Right kidney (tissue), 9 donors: Measurements from ENCODE around the gene GPR162.
A peak's percentile ranks its signal among the peaks of the same experiment; 100 is the strongest.

Experiments
- DNase-seq: peaks from one replicate; pipeline ENCODE4 v3.0.0-alpha.2; 2016
- long read RNA-seq, 8 donors: transcript quantifications; one replicate each; lab custom pipeline, GENCODE V29; 2026

GPR162 gene, protein sequence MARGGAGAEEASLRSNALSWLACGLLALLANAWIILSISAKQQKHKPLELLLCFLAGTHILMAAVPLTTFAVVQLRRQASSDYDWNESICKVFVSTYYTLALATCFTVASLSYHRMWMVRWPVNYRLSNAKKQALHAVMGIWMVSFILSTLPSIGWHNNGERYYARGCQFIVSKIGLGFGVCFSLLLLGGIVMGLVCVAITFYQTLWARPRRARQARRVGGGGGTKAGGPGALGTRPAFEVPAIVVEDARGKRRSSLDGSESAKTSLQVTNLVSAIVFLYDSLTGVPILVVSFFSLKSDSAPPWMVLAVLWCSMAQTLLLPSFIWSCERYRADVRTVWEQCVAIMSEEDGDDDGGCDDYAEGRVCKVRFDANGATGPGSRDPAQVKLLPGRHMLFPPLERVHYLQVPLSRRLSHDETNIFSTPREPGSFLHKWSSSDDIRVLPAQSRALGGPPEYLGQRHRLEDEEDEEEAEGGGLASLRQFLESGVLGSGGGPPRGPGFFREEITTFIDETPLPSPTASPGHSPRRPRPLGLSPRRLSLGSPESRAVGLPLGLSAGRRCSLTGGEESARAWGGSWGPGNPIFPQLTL
- long read RNA-seq, donor 1, transcript GPR162-201 (5 exons, 2,768 nt), result major isoform, 5 of 17 reads
- long read RNA-seq, donor 1, partial matches to known transcripts, result 7 of 17 reads
- long read RNA-seq, donor 1, other reads (novel, unspliced or antisense), result 0 of 17 reads
- long read RNA-seq, donor 2, partial matches to known transcripts, result 0 of 3 reads
- long read RNA-seq, donor 2, other reads (novel, unspliced or antisense), result 0 of 3 reads
- long read RNA-seq, donor 3, partial matches to known transcripts, result 0 of 3 reads
- long read RNA-seq, donor 3, other reads (novel, unspliced or antisense), result 0 of 3 reads
- long read RNA-seq, donor 4, partial matches to known transcripts, result 0 of 8 reads
- long read RNA-seq, donor 4, other reads (novel, unspliced or antisense), result 0 of 8 reads
- long read RNA-seq, donor 5, partial matches to known transcripts, result 0 of 4 reads
- long read RNA-seq, donor 5, other reads (novel, unspliced or antisense), result 0 of 4 reads
- long read RNA-seq, donor 6, partial matches to known transcripts, result 0 of 5 reads
- long read RNA-seq, donor 6, other reads (novel, unspliced or antisense), result 0 of 5 reads
- long read RNA-seq, donor 7, partial matches to known transcripts, result 9 of 14 reads
- long read RNA-seq, donor 7, other reads (novel, unspliced or antisense), result 0 of 14 reads
- long read RNA-seq, donor 8, partial matches to known transcripts, result 5 of 12 reads
- long read RNA-seq, donor 8, other reads (novel, unspliced or antisense), result 0 of 12 reads

DNA sequence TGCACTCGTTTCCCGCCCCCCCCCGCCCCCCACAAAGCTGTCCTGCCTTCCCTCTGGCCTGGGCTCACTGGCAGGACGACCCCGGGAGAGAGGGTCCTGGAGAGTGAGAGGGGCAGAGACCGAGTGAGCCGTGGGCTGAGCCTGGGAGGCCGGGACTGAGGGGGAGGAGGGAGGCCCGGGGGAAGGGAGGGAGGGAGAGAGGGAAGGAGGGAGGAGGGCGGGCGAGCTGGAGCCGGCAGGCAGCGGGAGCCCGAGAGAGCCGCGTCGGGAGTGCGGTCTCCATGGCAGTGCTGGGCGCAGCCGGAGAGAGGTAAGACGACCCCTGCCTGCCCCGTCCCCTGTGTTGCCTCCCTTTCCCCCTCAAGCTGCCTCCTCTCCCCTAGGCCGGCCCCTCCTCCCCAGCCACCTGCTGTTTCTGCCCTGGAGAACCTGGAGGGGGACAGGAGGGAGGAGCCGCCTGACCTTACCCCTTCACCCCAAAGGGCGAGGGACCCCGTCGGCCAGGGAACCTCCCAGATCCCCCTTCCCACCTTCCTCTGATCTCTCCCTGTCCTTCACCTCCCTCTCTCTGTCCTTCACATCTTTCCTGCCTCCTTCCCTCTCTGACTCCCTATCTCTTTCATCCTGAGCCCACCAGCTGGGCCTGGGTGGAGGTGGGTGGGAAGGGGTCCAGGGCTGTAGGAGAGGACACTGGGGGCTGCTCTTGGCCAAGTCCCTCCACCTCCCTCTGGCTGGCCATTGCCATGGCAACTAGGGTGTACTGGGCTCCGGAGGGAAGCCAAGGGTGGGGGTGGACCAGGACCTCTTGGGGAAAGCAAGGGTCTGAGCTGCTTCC lies at the start of gene GPR162:
GPR162 (plus strand) TSS at position 231 of the 835 bp plus-strand sequence. CDS start 2,078 bp downstream, outside the sequence.
- peak; percentile 62 for DNase-seq

DNA sequence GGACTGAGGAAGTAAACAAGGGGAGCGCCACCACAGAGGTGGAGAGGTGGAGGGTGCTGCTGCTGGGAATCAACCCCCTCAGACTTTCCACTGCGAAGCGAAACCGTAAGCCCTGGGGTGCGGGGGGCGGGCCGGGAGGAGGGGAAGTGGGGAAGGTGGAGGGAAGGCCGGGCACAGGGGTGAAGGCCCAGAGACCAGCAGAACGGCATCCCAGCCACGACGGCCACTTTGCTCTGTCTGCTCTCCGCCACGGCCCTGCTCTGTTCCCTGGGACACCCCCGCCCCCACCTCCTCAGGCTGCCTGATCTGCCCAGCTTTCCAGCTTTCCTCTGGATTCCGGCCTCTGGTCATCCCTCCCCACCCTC lies 49.3 kb upstream of the GPR162 start, which contains the start of gene LAG3:
LAG3 (plus strand) TSS at position 190 of the 365 bp plus-strand sequence. CDS start 333 bp downstream, outside the sequence.
- no peak for DNase-seq

DNA sequence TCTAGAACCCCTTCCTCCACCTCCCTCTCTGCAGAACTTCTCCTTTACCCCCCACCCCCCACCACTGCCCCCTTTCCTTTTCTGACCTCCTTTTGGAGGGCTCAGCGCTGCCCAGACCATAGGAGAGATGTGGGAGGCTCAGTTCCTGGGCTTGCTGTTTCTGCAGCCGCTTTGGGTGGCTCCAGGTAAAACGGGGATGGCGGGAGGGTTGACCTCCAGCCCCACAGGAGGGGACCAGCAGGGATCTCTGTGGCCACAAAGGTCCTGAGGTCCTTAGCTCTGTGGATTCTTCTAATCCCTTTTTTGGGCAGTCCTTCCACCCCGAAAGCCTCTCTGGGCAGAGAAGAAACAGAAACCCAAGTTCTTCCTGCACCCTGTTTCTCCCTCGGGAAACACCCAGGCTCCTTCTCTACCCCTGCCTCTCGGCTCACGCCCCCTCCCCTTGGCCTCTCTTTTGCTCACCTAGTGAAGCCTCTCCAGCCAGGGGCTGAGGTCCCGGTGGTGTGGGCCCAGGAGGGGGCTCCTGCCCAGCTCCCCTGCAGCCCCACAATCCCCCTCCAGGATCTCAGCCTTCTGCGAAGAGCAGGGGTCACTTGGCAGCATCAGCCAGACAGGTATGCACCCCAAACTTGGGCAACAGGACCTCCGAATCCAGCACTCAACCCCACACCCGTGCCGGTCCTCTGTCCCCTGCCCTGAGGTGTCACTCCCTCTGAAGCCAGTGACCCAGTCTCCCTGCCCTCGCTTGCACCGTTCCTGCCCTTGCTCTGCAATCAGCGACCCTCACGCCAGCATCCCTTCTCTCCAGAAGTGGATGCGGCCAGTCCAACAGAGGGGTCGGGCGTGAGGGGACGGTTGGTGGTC lies 48.7 kb upstream of the GPR162 start:
- DNase-seq, result no peak

DNA sequence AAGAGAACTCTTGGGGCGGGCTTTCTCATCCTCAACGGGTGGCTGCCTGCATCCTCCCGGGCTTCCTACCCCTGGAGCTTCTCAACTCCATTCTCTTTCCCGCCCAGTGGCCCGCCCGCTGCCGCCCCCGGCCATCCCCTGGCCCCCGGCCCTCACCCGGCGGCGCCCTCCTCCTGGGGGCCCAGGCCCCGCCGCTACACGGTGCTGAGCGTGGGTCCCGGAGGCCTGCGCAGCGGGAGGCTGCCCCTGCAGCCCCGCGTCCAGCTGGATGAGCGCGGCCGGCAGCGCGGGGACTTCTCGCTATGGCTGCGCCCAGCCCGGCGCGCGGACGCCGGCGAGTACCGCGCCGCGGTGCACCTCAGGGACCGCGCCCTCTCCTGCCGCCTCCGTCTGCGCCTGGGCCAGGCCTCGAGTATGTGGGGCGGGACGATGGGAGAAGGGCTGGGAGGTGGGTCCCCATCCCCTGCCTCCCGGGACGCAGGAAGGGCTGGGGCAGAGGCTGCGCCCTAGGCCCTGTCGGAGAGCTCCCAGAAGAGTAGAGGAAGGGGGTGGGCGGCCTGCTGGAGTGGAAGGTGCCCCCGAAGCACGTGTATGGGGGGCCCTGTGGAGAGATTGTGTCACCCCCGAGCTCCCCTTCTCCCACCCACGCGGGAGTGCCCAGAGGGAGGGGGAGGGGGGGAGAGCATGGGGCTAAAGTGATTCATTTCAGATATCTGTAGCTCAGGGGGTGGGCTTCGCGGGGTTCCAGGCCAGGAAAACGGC lies 47.9 kb upstream of the GPR162 start:
- peak; percentile 60 for DNase-seq

DNA sequence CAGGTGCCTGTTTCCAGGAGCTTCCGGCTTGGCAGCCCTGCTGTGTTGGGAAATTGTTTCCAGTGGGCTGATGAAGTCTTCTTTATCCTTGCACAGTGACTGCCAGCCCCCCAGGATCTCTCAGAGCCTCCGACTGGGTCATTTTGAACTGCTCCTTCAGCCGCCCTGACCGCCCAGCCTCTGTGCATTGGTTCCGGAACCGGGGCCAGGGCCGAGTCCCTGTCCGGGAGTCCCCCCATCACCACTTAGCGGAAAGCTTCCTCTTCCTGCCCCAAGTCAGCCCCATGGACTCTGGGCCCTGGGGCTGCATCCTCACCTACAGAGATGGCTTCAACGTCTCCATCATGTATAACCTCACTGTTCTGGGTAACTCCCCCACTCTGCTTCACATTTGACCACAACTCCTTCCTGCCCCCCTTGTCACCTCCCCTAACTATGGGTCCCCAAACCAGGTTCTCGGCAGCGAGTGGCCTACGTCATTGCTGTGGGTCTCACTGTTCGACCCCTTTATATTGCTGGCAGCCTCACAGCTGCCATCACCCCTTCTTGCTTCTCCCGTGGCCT lies 47.0 kb upstream of the GPR162 start:
- no peak for DNase-seq

DNA sequence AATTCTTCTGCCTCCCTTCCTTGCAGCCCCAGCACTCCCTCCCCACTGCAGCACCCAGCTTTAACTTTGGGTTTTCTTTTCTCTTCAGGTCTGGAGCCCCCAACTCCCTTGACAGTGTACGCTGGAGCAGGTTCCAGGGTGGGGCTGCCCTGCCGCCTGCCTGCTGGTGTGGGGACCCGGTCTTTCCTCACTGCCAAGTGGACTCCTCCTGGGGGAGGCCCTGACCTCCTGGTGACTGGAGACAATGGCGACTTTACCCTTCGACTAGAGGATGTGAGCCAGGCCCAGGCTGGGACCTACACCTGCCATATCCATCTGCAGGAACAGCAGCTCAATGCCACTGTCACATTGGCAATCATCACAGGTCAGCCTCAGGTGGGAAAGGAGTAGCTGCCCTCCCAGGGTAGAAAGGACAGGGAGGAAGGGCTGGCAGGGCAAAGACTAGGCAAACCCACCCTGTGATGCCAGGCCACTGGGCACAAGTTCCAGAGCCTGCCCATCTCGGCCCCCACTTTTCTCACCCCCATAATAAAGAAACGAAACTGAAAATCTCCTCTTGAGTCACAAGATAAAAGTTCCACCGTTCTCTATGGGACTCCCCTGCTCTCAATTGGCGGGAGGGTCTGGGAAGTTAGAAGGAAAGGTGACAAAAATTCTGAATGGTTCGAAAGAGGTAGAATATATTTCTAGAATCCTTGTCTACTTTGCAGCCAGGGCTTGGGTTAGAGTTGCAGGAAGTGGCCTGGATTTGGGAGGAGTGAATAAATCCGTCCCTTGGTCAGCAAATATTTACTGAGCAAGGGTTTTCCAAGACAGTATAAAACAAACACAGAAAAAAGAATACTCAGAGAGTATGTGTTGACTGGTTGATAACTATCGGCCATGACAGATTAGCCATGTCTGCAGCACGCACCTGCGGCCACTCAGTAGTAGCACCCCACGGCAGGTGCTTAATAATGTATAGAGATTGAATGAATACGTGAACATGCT lies 46.1 kb upstream of the GPR162 start:
- no peak for DNase-seq

DNA sequence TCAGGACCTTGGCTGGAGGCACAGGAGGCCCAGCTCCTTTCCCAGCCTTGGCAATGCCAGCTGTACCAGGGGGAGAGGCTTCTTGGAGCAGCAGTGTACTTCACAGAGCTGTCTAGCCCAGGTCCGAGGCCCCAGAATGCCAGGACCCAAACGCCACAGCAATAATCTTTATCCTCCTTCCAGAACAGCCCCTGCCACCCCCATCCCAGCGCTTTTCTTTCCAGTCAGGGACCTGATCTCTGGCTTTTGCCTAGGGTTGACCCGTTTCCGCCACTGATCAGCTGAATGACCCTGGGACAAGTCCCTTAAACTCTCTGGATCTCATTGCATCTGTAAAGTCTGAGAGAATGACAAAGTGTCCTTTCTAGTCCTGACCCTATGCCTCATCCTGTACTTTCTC lies 44.2 kb upstream of the GPR162 start:
- no peak for DNase-seq

DNA sequence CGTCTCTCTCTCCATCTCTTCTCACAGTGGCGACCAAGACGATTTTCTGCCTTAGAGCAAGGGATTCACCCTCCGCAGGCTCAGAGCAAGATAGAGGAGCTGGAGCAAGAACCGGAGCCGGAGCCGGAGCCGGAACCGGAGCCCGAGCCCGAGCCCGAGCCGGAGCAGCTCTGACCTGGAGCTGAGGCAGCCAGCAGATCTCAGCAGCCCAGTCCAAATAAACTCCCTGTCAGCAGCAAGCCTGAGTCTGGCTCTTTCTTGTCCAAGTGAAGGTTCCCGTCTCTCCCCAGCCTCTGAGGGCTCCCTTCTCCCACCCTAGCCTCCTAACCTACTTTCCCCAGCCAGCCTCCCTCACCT lies 43.4 kb upstream of the GPR162 start:
- no peak for DNase-seq

DNA sequence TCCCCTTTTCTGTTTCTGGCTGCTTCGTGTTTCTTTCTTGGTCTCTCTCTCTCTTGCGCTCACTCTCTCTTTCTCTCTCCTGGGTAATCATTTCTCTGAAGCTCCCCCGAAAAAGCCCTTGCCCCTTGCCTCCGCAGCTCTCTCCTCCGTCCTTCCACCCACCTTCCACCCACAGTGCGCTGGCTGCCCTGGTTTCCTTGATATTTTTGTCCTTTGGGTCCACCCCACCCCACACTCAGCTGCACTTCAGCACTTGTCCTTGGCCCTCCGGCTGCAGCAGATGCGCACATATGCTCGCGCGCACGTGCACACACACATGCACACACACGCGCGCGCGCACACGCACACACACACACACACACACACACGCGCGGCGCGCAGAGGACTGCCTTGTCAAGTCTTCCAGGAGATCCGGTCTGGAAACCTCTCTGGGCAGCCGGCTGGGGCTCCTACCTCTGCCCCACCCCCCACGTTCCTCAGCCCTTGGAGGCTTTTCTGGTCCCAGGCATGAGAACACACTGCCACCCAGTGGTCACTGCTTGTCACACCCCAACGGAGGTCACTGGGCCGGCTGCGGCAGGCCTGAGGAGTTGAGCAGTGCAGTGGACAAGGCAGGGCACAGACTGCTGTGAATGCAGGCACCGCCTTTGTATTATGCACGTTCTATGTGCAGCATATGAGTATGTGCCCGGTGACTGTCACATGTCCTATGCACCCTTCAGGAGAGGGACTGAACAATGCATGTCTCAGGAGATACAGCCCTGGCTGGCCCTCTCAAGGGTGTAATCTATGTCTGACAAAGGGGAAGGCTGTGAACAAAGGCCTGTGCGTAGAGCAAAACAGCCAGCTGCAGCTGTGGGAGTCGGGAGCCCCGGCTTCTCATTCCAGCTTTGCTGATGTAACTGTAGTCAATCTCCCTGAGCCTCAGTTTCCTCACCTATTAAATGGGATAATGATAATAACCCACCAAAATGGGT lies 42.8 kb upstream of the GPR162 start:
- peak; percentile 91 for DNase-seq

DNA sequence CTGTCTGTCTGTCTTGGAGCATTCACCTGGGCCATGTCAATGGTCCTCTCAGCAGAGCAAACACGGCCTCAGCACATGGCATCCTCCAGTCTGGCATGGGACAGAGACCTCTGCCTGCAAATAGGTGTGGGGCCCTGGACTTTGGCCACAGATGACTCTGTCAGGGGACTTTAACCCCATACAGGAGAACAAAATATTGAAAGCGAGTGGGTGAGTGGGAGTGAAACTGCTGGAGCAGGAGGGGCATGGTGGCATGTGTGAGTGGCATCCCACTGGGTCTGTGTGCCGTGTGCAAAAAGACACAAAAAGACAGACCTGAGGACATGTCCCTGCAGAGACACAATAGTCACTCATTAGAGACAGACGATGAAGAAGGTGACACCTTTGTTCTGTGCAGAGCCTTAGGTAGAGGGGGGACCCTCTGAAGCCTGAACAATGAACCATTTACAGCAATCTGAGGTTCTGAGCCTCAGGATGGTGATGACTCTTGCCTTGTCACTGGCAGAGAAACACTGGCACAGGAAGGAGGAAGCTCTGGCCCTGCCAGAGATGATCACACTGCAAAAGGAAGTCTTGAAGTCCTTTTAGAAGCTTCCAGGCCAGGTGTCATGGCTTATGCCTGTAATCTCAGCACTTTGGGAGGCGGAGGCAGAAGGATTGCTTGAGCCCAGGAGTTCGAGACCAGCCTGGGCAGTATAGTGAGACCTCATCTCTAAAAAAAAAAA lies 41.8 kb upstream of the GPR162 start:
- DNase-seq, result no peak

DNA sequence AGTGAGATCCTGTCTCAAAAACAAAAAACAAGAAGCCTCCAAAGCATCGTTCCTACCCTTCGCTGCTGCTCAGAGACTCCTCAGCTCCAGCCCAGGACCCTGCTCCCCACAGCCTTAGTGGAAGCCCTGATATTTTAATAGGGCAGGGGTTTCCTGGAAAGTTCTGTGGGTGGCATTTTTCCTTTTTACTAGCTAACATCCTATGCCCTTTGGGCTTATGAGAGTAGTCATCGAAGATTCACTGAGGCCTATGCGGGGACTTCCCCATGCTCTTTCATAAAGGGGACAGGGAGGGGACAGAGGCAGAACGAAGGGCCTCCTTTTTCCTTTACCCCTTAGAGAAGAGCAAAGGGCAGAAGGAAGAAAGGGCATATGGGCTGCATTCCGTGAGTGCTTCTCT lies 41.0 kb upstream of the GPR162 start:
- DNase-seq, result no peak

DNA sequence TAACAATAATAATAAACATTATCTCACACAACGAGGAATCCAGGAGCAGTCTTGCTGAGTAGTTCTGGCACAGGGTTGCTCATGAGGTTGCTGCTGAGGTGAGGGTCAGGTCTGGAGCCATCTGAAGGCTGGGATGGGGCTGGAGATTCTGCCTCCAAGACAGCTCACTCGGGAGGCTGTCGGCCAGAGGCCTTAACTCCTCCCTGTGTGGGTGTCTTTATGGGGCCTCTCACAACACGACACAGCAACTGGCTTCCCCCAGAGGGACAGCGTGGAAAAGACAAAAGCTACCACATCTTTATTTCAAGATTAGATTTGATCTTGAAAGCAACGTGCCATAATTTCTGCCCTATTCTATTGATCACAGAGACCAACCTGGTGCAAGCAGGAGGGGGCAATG lies 39.5 kb upstream of the GPR162 start:
- no peak for DNase-seq

DNA sequence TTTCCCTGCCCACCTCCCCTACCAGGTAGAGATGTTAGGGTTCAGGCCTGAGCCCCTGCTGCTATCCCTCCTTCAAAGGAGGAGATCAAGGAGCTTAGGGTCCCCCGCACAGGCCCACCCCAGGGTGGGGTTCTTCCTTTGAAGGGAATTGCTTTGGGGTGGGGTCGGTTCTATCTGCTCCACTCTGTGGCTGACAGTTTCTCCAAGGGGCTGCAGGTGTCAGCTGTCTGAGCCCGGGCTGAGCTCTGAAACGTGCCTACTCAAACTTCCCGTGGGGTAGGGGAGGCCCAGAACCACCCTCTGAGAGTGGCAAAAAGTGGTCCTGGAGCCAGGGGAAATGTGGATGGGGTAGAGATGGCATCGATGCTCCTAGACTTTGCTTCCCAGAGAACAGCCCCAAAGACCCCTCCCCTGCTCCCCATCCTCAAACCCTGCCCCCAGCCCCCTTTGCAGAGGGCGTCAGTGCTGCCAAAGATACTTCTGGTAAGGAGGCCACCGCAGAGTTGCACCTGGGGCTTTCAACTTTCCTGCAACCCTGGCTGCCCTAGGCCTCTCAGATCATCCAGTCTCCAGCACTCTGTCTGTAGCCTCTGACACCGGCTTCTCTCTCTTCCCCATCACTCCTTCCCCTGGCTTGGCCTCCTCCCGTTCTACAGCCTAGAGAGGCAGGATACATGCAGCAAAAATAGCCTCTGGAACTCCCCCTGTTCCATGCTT lies 38.6 kb upstream of the GPR162 start:
- DNase-seq, result no peak

DNA sequence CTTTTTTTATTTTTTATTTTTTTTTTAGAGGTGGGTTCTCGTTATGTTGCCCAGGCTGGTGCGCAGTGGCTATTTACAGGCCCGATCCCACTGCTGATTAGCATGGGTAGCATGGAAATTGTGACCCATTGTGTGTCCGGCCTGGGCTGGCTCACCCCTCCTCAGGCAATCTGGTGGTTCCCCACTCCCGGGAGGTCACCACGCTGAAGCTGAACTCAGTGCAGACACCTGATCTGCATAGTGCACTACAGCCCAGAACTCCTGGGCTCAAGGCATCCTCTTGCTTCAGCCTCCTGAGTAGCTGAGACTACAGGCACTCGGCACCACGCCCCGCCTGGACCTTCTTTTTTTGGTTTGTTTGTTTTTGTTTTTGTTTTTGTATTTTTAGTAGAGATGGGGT lies 37.8 kb upstream of the GPR162 start:
- no peak for DNase-seq

DNA sequence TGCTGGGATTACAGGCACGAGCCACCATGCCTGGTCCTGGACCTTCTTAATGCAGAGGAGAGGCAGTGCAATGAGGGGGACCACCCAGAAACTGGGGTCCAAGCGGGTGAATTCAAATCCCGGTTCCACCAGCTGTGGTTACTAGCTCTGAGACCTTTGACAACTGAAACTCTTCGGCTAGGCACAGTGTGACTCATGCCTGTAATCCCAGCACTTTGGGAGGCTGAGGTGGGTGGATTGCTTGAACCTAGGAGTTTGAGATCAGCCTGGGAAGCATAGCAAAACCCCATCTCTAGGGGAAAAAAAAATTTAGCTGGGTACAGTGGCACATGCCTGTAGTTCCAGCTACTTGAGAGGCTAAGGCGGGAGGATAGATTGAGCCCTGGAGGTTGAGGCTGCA lies 37.3 kb upstream of the GPR162 start:
- DNase-seq, result no peak
